HG03066 (cell line): Measurements from ENCODE around the gene WASF1.

ENCODE experiments used
- ATAC-seq: cut with Tn5 transposase; IDR thresholded peaks from one replicate; pipeline ENCODE4 v1.9.1; 2021; ENCODE audit warnings: low read depth; ENCODE audit not compliant: unreplicated experiment

WASF1 gene

GRCh38 chr6:110179406-110180227, at the start of gene WASF1:
WASF1 (minus strand) TSS chr6:110179670; CDS start chr6:110127601, 52,069 bp downstream.
- peak; percentile 90 for ATAC-seq

DNA sequence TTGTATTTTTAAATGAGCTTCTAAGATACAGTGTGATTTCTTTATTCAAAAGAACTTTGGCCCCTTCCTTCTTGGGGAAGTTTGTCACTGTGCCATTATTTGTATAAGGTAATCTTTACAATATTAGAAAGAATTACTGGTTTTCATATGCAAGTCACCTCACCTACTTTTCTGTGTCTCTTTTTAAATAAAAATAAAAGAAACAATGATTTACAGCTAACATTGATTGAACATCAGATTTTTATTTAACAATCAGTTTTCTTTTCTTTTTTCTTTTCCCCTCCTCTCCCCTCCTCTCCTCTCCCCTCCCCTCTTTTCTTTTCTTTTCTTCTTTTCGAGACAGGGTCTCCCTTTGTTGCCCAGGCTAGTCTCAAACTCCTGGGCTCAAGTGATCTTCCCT, 46.8 kb upstream of the WASF1 start:
- ATAC-seq = no peak

DNA sequence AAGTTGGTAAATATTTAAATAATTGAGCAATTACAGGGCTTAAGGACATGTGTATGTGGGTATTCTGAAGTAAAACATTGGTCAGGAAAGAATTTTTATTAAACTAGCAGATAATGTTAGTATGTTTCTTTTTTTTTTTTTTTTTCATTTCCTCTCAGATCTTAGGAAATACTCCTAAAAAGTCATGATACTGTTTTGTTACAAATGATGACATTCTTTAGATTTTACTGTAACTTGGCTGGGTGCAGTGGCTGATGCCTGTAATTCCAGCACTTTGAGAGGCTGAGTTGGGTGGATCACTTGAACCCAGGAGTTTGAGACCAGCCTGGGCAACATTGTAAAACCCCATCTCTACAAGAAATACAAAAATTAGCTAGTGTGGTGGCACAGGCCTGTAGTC, 42.3 kb upstream of the WASF1 start:
- no peak for ATAC-seq

GRCh38 chr6:110217266-110217665, 37.8 kb upstream of the WASF1 start:
- ATAC-seq = no peak

DNA sequence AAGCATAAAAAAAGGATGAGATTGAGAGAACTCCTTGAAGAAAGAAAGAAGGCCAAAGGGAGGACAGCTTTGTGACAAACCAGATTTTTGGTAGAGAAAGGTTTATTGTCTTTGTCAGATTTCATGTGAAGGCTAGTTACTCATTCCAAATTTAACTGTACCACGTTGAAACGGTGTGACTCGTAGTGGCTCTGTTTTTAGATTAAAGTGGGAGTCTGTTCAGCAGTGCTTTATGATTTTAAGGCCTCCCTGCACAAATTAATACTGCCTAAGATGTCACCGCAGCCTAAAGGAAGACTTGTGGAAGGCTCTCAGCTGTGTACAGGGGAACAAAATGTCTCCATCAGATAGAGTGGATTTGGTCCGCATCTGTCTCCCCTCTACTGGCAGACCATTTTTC, 36.7 kb upstream of the WASF1 start:
- ATAC-seq = no peak

GRCh38 chr6:110214338-110214737, 34.9 kb upstream of the WASF1 start:
- ATAC-seq = no peak

DNA sequence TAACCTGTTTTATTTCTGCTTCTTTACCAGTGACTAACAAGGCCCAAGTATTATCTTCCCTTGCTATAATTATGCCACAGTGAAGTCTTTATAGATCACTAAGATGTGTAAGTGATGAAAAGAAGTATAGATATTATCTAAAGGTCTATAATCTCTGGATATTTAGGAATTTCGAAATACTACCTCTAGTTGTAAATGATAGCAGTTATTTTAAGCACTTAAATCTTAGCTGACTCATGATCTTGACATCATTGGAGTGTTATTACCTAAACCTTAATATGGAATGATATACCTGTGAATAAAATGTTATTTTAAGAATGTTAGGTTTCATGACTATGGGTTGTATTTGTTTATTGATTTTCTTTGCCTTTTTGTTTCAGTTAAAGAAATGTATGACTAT, 32.3 kb upstream of the WASF1 start:
- ATAC-seq = no peak

DNA sequence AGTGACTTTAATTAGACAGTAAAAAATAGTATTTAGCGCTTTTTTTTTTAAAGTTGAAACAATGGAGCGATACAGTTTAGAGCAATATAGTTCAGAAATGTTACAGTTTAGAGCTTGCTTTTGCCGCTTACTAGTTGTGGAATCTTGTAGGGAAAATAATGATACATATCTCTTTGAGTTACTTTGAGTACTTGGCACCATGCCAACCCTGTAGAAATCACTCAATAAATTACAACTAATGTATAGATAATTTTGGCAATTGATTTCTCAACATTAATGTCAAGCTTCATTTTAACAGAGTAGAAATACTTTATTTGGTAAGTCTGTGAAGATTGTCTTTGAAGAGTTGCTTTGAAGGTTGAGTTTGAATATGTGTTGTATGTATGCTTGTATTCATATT, 28.2 kb upstream of the WASF1 start:
- no peak for ATAC-seq

GRCh38 chr6:110201151-110201884, 21.8 kb upstream of the WASF1 start:
- ATAC-seq = no peak

- no peak for ATAC-seq
Observed at GRCh38 chr6:110198561-110198960, 19.1 kb upstream of the WASF1 start.

DNA sequence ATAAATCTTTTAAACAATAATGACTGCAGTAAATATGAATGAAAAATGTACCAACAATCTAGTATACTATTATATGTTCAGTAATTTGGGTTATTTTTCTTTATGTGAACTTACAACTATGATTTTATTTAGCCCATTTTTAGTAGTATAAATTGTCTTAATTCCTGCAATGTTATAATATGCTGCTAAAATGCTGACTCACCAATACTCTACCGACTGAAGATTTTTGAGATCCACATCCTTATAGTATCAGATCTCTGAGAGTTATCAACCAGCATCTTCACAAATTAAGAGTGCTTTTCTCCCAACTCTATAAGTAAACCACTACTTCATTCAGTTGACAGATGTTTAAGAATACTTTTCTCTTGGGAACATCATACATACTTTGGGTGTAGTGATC, 17.4 kb upstream of the WASF1 start:
- no peak for ATAC-seq

GRCh38 chr6:110195639-110196038, 16.2 kb upstream of the WASF1 start:
- no peak for ATAC-seq

GRCh38 chr6:110191477-110191876, 12.0 kb upstream of the WASF1 start:
- no peak for ATAC-seq

DNA sequence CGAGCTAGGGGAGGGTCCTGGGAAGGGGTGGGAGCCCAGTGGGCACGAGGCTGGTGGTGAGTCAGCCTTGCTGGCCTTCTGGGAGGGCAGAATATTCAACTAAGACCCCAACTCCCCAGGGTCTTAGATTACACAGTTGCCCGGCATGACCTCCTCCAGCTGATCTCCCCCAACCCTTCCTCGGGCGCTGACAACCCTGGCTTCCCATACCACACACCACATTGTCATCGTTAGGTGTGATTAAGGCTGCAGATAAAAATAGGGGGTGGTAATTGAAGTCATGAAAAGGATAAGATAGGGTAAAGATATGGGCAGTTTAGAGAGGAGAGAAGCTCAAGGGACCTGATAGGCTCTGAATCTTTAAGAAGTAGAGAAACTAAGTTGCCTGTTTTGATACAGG, 11.3 kb upstream of the WASF1 start:
- ATAC-seq = no peak

DNA sequence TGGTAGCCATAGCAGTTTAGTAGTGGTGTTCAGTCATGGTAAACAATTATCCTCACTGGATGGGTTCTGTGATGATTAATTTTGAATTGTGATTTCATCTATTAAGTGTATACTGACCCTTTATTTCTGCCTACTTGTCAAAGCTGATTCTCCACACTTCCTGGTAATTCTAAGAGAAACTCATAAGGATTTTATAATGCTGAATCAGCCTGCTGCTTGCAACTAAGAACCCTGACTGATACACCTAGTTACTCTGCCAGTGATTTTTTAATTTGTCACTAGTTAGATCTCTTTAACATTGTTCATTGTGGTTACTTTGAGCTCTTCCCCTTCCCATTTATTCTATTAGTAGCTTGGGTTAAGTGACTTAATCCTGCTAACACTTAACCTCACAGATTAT, 9.3 kb upstream of the WASF1 start:
- ATAC-seq = no peak

- ATAC-seq = peak; percentile 71
Observed at GRCh38 chr6:110185879-110186278, 6.4 kb upstream of the WASF1 start.

DNA sequence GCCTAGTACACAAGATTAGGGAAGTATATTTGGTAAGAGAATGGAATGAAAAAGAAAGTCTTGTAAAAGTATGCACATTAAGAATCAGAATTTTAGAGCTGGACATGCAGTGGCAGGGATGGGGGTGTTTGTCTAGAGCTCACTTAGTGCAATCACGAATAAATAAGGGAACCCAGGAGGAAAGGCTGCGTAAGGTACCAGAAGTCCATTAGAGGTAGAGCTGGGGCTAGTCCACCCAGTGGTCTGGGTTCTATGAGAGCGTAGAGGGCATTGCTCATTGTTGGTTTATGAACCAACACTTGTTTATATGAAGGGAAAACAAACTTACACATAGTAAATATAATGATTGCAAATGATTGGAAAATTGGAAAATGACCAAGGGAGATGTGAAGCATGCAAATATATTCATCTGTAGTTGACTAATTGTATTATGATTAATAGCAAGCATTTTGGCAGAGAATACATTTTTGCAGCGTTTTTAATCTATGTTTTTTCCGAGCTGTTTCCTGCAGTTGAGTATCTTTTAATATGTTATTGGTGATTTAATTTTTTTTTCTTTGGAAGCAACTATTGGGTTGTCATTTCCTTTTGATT, 3.9 kb upstream of the WASF1 start:
- no peak for ATAC-seq

DNA sequence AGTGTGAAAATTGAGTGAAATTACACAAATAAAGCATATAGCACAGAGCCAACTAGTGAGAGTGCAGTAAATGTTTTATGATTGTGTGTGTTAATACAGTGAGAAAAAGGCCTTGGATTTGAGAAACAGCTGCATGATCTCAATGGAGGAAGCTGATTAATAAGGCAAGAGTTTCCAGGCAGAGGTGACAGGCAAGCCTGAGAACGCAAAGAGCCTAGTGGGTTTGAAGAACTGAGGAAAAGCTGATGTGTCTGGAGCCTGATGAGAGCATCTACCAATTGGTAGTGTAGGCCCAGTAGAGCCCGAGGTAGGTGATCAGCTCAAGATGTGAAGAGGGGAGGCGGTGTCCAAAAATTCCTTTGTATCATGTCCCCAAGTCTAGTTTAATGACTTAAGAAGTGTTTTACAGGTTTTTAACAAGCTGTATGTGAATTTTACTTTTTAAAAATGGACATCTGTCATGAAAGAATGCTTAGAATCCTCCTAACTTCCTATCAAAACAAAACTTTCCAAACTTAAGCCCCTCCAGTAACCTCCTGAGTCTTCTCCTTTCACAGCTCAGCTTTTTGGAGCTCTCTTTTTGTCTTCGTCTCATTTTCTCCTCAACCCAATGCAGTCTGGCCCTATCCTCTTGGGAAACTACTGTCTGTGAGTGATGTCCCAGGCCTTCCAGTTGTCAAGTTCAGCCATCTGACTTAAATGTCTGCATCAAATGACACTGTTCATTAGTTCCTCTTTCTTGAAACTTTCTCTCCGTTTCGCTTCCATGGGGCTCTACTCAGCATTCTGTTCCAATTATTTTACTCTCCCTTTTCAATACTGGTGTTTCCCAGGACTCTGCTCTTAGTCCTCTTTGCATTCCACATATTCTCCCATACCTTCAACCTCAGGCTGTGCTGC, 1.9 kb upstream of the WASF1 start:
- no peak for ATAC-seq

DNA sequence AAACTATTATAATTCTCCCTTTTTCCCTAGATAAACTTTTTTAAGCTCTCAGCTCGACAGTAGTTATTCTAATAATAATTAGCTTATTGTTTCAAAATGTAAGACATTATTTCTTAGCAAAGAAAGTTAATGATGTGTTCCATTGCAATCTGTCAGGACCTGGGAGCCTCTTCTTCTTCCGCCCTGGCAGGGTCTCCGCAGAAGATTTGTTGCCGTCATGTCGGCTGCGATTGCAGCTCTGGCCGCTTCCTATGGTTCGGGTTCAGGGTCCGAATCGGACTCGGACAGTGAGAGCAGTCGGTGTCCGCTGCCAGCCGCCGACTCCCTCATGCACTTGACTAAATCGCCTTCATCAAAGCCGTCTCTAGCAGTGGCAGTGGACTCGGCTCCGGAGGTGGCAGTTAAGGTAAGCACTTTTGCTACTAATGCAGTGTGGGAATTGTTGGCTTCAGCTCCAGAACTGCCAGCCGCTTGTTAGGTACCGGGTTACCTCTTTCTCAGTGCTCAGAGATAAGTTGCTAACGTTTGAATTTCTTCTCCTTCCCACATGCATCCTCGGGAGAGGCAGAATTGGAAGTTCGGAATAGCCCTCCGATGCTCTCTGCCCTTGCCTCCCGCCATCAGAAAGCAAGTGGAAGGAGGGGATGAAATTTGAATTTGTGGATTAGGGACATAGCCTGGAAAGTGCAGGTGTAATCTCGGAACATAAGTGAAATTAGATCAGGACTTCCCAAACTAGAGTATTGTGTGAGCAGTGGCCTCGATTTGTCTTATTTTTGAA, 948 bp upstream of the WASF1 start, which contains the start of gene CDC40:
Gene CDC40 (plus strand): TSS at position 200 of the 781 bp plus-strand sequence. CDS start 18 bp downstream, at position 218.
- ATAC-seq = peak; percentile 51
